Measurements from ENCODE around the gene FBLN7.
"Not testable (repeated sequence)": the region's sequence is repeated elsewhere in the genome, so short reads cannot be mapped to it uniquely, and the experiment has no call there.

Gene FBLN7

GRCh38 chr2:112137516-112138158, 548 bp upstream of the FBLN7 start:
- H3K27ac Mint-ChIP-seq = no peak overlapping the region
- no peak for TF ChIP-seq CTCF (IDR thresholded peaks at IDR 0.05; ENCODE audit: unreplicated experiment in 3 of 3)

GRCh38 chr2:112139033-112139614, 939 bp downstream of the FBLN7 start:
- H3K9me3 Mint-ChIP-seq; H3K36me3 Mint-ChIP-seq (ENCODE audit: low read depth); H3K27ac Mint-ChIP-seq; H3K4me1 Mint-ChIP-seq: not testable (repeated sequence)
- Mint-ChIP-seq H3K27me3 (ENCODE audit: low read depth) (peaks cover 50% of the 10 kb centered on the region), H3K4me3 (peak overlapping the region; percentile 81 to 90 (median 84))

More at GRCh38 chr2:112137516-112138158, 548 bp upstream of the FBLN7 start:
- no peaks in the 10 kb centered on the region for H3K36me3 Mint-ChIP-seq (ENCODE audit: low read depth)
- peaks cover 5% of the 10 kb centered on the region for H3K4me1 Mint-ChIP-seq
- H3K27me3 Mint-ChIP-seq (ENCODE audit: low read depth) = peaks cover 50% of the 10 kb centered on the region
- peaks cover 9% of the 10 kb centered on the region for H3K9me3 Mint-ChIP-seq
- H3K4me3 Mint-ChIP-seq = peak overlapping the region; percentile 80 to 88 (median 85)

GRCh38 chr2:112139661-112140204, 1.5 kb downstream of the FBLN7 start:
- H3K27ac Mint-ChIP-seq; H3K4me1 Mint-ChIP-seq; H3K9me3 Mint-ChIP-seq; H3K36me3 Mint-ChIP-seq (ENCODE audit: low read depth): not testable (repeated sequence)
- H3K27me3 Mint-ChIP-seq (ENCODE audit: low read depth) = peaks cover 50% of the 10 kb centered on the region
- peak overlapping the region; percentile 79 to 84 (median 83) for H3K4me3 Mint-ChIP-seq

- peaks cover 5% of the 10 kb centered on the region for H3K4me1 Mint-ChIP-seq
- H3K4me3 Mint-ChIP-seq = peak overlapping the region; percentile 79 to 84 (median 83)
Measured at GRCh38 chr2:112140205-112140802, 2.1 kb downstream of the FBLN7 start.

GRCh38 chr2:112140899-112141625, 2.9 kb downstream of the FBLN7 start:
- Mint-ChIP-seq H3K4me3 (peak overlapping the region; percentile 79 to 84 (median 83)), H3K36me3 (ENCODE audit: low read depth) (no peaks in the 10 kb centered on the region), H3K9me3 (no peaks in the 10 kb centered on the region), H3K27me3 (ENCODE audit: low read depth) (peaks cover 45% of the 10 kb centered on the region), H3K4me1 (peaks cover 4% of the 10 kb centered on the region), H3K27ac (no peak overlapping the region)
- TF ChIP-seq CTCF (IDR thresholded peaks at IDR 0.05; ENCODE audit: unreplicated experiment in 3 of 3) = no peak

More at GRCh38 chr2:112140205-112140802, 2.1 kb downstream of the FBLN7 start:
- Mint-ChIP-seq H3K9me3 (no peaks in the 10 kb centered on the region), H3K27me3 (ENCODE audit: low read depth) (peaks cover 50% of the 10 kb centered on the region), H3K27ac (no peak overlapping the region), H3K36me3 (ENCODE audit: low read depth) (no peaks in the 10 kb centered on the region)
- TF ChIP-seq CTCF (IDR thresholded peaks at IDR 0.05; ENCODE audit: unreplicated experiment in 3 of 3) = no peak

GRCh38 chr2:112141626-112142007, 3.4 kb downstream of the FBLN7 start:
- no peaks in the 10 kb centered on the region for H3K36me3 Mint-ChIP-seq (ENCODE audit: low read depth)
- peak overlapping the region; percentile 20 to 61 (median 48) for H3K4me3 Mint-ChIP-seq
- peaks cover 39% of the 10 kb centered on the region for H3K27me3 Mint-ChIP-seq (ENCODE audit: low read depth)
- H3K27ac Mint-ChIP-seq = no peak overlapping the region
- H3K4me1 Mint-ChIP-seq = peaks cover under 1% of the 10 kb centered on the region
- TF ChIP-seq CTCF (IDR thresholded peaks at IDR 0.05; ENCODE audit: unreplicated experiment in 3 of 3) = no peak
- no peaks in the 10 kb centered on the region for H3K9me3 Mint-ChIP-seq

All from nephron (organoid).